Measurements from ENCODE around the gene HPS1.
"Not testable (repeated sequence)": the region's sequence is repeated elsewhere in the genome, so short reads cannot be mapped to it uniquely, and the experiment has no call there.

Gene HPS1

DNA sequence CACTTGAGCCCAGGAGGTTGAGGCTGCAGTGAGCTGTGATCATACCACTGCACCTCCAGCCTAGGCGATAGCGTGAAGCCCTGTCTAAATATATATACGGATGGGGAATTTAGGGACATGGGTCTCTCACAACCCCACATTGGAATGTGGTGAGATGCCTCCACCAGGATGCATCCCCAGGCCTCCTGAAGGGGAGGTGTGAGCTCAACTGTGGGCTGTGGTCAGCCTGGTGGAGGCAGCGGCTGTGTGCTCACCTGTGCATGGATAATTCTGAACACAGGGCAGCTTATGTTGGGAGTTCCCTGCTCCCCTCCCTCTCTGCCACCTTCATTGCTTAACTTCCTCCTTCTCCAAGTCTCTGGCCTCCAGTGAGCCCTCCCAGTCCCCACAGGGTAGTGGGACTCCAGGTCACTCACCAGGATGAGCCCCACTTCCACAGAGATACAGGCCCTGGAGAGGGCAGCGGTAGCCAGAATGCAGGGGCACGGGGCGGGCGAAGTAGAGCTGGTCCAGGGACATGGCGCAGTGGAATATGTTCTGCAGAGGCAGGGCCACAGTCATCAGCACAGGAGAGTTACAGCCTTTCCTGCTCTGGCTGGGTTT, 62.1 kb downstream of the HPS1 start:
- no peak for DNase-seq

DNA sequence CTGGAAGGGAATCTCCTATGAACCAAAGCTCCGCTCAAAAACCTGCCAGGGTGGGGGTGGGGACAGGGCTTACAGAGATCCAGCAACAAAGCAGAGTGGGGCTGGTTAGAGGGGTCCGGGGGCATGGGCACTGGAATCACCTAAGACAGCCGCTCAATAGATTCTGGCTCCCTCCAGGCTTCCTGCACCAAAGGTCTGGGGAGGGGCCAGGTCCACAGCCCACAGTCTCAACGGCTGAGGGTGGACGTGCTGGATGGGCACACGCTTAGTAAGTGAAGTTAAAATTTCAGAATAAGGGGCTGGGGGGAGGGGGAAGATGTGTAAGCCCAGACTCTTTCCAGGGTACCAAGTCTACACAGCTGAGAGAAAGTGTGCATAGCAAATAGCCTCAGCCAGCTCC, 62.9 kb downstream of the HPS1 start:
- DNase-seq, result no peak

- DNase-seq, result not testable (repeated sequence)
Measured at GRCh38 chr10:98383134-98383667, 63.5 kb downstream of the HPS1 start.

DNA sequence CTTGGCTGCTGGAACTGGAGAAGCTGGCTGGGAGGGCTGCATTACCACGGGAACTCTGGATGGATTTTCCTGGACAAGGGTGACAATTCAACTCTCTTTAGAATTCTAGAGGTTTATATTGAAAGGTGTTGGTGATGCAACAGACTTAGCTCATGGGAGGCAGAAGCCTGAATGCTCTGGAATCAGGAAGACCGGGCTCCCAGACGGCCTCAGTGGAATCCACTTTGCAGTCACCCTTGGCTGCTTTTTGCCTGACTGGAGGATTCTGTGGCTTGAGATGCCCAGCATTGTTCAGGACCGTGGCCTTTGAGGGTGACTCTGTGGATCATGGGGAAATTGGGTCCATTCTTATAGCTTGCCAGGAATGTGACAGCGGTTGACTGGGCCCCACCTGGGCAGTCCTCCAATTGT, 64.0 kb downstream of the HPS1 start:
- DNase-seq, result no peak

GRCh38 chr10:98380493-98381339, 66.0 kb downstream of the HPS1 start:
- DNase-seq, result no peak

DNA sequence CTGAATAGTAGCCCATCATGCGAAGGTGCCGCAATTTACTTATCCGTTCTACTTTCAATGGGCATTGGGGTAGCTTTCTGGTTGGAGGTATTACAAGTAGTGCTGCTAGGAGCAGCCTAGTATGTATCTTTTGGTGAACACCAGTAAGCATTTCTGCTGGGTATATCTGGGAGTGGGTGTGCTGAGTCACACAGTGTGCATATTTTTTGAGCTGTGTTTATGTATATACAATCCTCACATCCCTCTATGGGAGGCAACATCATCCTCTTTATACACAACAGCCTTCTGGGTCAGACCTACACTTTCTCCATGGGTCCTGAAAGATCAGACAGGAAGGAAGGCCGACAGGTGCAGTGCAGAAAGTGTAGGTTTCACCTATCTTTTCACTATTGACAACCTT, 68.0 kb downstream of the HPS1 start:
- no peak for DNase-seq

DNA sequence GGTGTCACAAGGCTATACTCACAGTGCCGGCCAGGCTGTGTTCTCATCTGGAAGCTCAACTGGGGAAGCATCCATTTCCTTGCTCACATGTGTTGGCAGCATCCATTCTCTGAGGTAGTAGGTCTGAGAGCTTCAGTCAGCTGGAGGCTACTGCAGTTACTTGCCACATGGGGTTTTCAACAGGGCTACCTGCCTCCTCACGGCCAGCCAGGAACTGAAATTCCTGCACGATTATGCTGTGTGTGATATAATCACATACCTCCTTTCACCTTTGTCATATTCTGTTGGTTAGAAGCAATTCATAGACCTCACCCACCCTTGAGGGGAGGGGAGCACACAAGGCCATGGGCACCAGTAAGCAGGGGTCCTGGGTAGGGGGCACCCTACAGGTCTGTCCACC, 69.2 kb downstream of the HPS1 start:
- no peak for DNase-seq

GRCh38 chr10:98377001-98377400, 69.7 kb downstream of the HPS1 start:
- no peak for DNase-seq

DNA sequence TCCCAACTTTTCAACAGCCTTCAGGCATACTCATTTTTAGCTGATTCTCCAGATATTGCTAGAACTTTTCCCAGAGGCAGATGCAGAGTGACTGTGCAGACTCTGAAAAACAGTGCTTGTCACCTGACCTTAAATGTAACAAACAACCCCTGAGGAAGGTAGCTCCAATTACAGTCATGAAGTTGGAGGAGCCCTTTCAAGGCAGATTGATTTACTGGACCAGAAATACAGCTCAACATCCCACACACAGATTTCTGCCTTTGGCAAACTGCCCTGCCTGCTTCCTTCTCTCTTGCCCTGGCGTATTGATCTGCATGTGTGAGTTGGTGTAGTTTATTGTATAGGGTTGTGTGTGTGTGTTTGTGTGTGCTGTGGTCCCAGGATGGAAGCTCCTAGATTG, 70.2 kb downstream of the HPS1 start:
- no peak for DNase-seq

GRCh38 chr10:98374217-98374985, 72.3 kb downstream of the HPS1 start:
- no peak for DNase-seq

- no peak for DNase-seq
Measured at GRCh38 chr10:98373260-98374040, 73.3 kb downstream of the HPS1 start.

DNA sequence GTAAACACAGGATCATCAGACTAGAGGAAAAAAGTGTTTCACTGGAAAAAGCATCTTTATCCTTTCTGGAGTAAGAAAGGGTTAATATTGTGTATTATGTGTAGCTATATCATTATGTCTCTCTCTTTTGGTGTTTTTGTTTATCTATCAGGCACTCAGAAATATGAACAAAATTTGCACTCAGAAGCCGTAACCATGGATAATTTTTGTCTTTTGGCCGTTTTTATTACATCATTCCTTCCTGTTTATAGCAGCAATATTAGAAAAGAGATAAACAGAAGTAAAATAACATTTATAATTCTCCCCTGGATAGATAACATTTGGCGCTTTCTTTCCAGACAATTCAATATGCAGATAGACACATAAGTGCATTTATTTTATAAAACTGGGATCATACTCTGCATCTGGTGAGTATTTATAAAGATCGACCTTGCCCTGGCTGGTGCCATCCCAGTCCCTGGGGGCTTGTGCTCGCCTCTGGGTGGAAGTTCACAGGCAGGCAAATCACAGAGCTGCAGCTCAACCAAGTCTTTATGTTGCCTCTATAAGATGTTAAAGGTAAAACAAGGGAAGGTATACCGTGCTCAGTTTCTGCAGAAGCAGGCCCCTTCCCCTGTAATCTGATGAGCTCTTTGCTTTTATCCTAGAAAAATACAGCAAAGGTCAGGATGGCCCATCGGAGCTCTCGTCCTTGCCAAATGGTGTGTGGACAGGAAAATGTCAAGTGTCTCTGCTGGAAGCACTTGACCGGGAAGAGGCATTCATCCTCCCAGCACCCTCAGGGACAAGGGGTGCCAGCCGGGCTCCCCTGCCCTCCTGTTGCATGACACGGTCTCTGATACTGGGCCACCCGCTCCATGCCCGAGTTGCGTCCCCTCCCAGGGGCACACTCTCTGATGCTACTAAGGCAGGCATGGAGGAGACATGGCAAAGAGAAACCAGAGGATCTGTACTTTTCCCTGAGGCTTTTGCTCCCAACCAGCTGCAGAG, 75.6 kb downstream of the HPS1 start:
- no peak for DNase-seq

DNA sequence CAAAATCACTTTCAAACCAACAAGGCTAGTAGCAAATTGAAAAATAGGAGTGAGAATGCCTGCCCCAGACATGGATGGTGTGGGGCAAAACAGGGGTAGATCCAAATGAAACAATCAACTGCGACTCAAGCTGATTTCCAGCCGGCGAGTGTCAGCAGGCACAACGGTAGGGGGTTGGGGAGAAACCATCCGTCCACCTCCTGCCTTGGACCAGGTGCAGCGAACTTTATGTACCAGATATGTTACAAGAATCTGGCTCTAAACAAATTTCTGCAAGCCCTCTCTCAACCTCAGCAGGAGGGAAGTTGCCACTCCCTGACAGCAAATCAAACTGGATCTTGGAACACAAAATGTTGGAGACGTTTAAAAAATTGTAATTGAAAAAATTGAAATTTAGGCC, 76.9 kb downstream of the HPS1 start:
- no peak for DNase-seq

GRCh38 chr10:98368644-98369043, 78.1 kb downstream of the HPS1 start:
- no peak for DNase-seq

- DNase-seq, result no peak
Measured at GRCh38 chr10:98367604-98368451, 78.9 kb downstream of the HPS1 start.

All from CD4-positive, alpha-beta T cell treated with Interleukin-21 for 1 hour (primary cell).